ENCODE data around the gene ZSCAN2. TPM values are rescaled to one million over a fixed set of nuclear protein-coding genes. Genes with fewer than 3 reads are reported as not detected.

ZSCAN2 gene
- total and polyA plus RNA-seq, 2 of the 4 experiments (the other 2 are of a cell fraction) = 10.4 to 18.3 TPM

DNA sequence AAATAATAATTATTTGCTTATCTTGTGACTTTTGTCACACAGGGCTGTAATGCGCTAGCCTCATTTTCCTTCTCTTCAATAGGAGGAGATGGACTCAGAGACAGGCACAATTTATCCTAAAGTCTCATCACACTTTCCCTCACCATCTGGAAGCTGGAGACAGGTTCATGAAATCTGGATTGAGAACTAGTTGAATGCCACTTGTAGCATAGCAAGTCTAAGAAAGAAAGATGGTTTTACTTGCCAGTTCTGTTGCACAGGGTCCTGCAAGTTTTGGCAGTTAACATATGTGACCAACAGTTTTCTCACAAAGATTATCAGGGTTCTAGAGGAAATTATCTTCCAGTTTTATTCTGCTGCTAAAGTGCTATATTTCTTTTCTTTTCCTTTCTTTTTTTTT, 9.0 kb upstream of the ZSCAN2 start:
- Histone ChIP-seq H3K18ac (ENCODE audit: low read depth, low read length) (no peak overlapping the region), H3K23ac (ENCODE audit: low read depth, low read length) (no peak overlapping the region), H4K8ac (ENCODE audit: low read depth in 2 of 2, low read length in 2 of 2) (no peak overlapping the region), H3K4me1 (ENCODE audit: control insufficient read depth, insufficient read depth, low read length) (no peaks in the 10 kb centered on the region), H2BK120ac (ENCODE audit: low read depth, low read length) (no peak overlapping the region), H3K27me3 (ENCODE audit: control insufficient read depth, insufficient read depth, low read length) (peaks cover 11% of the 10 kb centered on the region), H2BK20ac (ENCODE audit: low read depth, low read length) (no peak overlapping the region), H2AK5ac (ENCODE audit: low read depth, low read length) (no peak overlapping the region), H3K56ac (ENCODE audit: extremely low read depth, insufficient read depth, low read length) (no peak overlapping the region), H4K20me1 (ENCODE audit: insufficient read depth, low read length) (no peaks in the 10 kb centered on the region), H3K4me2 (ENCODE audit: low read depth, low read length) (no peak overlapping the region), H3K79me1 (ENCODE audit: low read depth in 1 of 2, low read length in 2 of 2) (no peaks in the 10 kb centered on the region), H2BK15ac (ENCODE audit: low read depth, low read length) (no peak overlapping the region), H3K36me3 (ENCODE audit: control insufficient read depth, insufficient read depth, low read length) (no peaks in the 10 kb centered on the region), H2AK9ac (replicated peaks; ENCODE audit: low read depth, low read length, poor library complexity) (no peak overlapping the region), H4K5ac (ENCODE audit: low read depth, low read length) (no peak overlapping the region), H3K4ac (ENCODE audit: low read depth, low read length) (no peak overlapping the region), H2BK5ac (ENCODE audit: low read depth, low read length, poor library complexity, severe bottlenecking) (no peak overlapping the region), H3K14ac (replicated peaks; ENCODE audit: low read depth, low read length) (no peak overlapping the region), H3K9ac (ENCODE audit: low read depth, low read length) (no peak overlapping the region), H2AFZ (replicated peaks; ENCODE audit: low read length, poor library complexity) (no peak overlapping the region), H3K4me3 (ENCODE audit: insufficient read depth, low read depth, low read length) (no peak overlapping the region), H3K9me3 (ENCODE audit: control insufficient read depth, insufficient read depth, low read length) (peaks cover 3% of the 10 kb centered on the region; the same call in 1 of the 2 replicates), H3K27ac (ENCODE audit: insufficient read depth, low read length) (no peak overlapping the region), H4K91ac (ENCODE audit: insufficient read depth, low read depth, low read length) (no peak overlapping the region), H3K9me1 (ENCODE audit: insufficient read depth, low read length) (no peaks in the 10 kb centered on the region; the same call in 1 of the 2 replicates)
- in situ Hi-C loops (cut with MboI; ENCODE audit: low sequenced_read_pairs) = no loop called here
- BruUV-seq (replicated peaks) = no TSS peak
- intact Hi-C loops (cut with micrococcal nuclease) = no loop called here
- no peak for TF ChIP-seq POLR2A (IDR thresholded peaks at IDR 0.05; ENCODE audit: low read depth, low read length)
- TF ChIP-seq FOS (IDR thresholded peaks at IDR 0.05; ENCODE audit: low read depth, low read length) = no peak
- TF ChIP-seq SMC3 (IDR thresholded peaks at IDR 0.05; ENCODE audit: low read depth, low read length) = no peak
- TF ChIP-seq, protein P1, sequence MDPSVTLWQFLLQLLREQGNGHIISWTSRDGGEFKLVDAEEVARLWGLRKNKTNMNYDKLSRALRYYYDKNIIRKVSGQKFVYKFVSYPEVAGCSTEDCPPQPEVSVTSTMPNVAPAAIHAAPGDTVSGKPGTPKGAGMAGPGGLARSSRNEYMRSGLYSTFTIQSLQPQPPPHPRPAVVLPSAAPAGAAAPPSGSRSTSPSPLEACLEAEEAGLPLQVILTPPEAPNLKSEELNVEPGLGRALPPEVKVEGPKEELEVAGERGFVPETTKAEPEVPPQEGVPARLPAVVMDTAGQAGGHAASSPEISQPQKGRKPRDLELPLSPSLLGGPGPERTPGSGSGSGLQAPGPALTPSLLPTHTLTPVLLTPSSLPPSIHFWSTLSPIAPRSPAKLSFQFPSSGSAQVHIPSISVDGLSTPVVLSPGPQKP (IDR thresholded peaks at IDR 0.05; ENCODE audit: borderline replicate concordance, low read depth, low read length) = no peak
- no peak for TF ChIP-seq CHD1 (IDR thresholded peaks at IDR 0.05; ENCODE audit: low read depth, low read length)
- TF ChIP-seq CEBPB (IDR thresholded peaks at IDR 0.05; ENCODE audit: low read depth, low read length) = no peak
- no peak for TF ChIP-seq RCOR1 (IDR thresholded peaks at IDR 0.05; ENCODE audit: insufficient replicate concordance, low read length)
- no peak for TF ChIP-seq MAZ (IDR thresholded peaks at IDR 0.05; ENCODE audit: borderline replicate concordance, low read depth, low read length)
- no CpG with 5 or more reads among the region's 1 CpG for WGBS, 2 experiments (ENCODE audit: extremely low coverage in 2 of 2, insufficient read length in 1 of 2)
- DNase-seq (no peak), ATAC-seq (ENCODE audit: low read depth) (no peak)
- ChIA-PET CTCF (no interaction called here), POLR2A (ENCODE audit: unreplicated experiment) (no interaction called here)
- dilution Hi-C loops (cut with HindIII; ENCODE audit: low sequenced_read_pairs, unreplicated experiment) = no loop called here

Data from IMR-90 (cell line).